A673 (cell line): ENCODE results near the gene MICAL1.

Experiments
- CTCF ChIP-seq: fragments of 300-800, 200-600 bp; sonication (generic); conservative IDR thresholded peaks from 2 replicates; pipeline ENCODE4 v1.5.1; 2017; ENCODE audit warnings: low read depth, mild to moderate bottlenecking, antibody characterized with exemption, low read length, moderate library complexity, mixed read lengths
- EZH2 ChIP-seq: fragments of 200-600 bp; sonication (generic); IDR thresholded peaks from 2 replicates; pipeline ENCODE4 v1.6.1; 2017; ENCODE audit warnings: borderline replicate concordance, low read depth, mild to moderate bottlenecking, mixed read lengths, antibody characterized with exemption, low read length; ENCODE audit not compliant: poor library complexity, severe bottlenecking

GRCh38 chr6:109484122-109484521, 28.6 kb upstream of the MICAL1 start:
- TF ChIP-seq CTCF (no peak), EZH2 (no peak)
